NCI-H345 treated with DMSO at 0.1 percent for 48 hours (cell line): ENCODE measurements around the gene FOXE1.

Experiments
- DNase-seq: peaks from one replicate; lab custom pipeline; 2025; ENCODE audit not compliant: unreplicated experiment; lab: John Stamatoyannopoulos, UW

The FOXE1 gene

DNA sequence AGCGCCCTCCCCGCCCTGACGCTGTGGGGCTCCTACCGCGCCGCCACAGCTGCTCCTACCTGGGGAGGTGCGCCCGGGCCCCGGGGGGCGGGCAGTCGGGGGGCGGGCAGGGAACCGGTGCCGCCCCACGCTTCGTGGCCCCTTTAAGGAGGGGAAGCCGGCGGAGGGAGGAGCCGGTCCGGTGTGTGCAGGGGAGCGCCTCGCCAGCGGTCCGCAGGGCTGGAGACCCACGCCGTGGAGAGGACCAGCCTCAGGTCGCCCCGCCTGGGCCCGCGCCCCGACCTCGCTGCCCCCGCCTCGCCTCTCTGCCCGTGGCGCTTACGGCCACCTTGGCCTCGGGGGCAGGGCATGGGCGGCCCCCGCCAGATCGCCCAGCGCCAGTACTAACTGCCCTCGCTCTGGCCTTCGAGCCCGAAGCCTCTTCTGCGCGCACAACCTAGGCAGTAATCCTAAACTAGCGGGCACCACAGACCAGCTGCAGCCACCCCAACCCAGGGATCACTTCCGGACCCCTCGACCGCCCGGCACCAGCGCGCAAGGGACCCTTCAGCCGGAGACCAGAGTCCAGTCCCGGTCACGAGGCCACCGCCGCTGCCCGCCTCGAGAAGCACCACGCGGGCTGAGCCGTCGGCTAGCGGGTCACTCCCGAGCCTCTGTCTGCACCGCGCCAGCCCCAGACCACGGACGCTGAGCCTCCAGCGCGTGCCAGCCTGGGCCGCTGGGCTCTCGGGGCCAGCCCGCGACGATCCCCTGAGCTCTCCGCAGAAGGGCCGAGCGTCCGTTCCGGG lies at the start of gene FOXE1:
TSS of gene FOXE1 (plus strand) at position 171 of the 788 bp plus-strand sequence. CDS start 689 bp downstream, outside the sequence.
- DNase-seq, result no peak

DNA sequence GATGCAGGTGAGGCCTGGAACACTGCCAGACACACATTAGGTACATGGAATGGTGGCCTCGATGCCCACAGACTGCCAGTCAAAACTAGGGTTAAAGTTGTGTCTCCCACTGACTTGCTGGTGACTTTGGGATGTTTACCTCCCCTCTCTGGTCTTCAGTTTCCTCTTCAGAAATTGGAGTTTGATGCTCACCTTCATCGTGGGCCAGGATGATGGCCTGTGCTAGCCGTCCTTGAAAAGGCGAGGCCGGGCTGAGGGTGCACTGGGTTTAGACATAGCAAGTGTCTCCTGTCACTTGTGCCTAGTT lies 49.0 kb upstream of the FOXE1 start:
- DNase-seq, result no peak

DNA sequence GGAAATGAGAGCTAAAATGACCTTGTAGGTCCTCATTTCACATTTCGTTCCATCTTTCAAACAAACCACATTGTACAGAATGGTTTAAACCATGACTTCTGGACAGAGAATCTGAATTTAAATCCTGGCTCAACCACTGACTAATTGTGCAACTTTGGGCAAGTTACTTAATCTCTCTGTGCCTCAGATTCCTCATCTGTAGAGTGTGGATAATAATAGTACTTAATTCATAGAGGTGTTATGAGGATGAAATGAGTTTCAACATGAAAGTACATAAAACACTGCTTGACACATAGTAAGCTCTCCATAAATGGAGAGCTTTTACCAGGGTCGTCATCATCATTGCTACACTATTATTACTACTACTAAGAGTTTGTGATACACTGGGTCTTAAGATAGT lies 46.3 kb upstream of the FOXE1 start:
- DNase-seq, result no peak

DNA sequence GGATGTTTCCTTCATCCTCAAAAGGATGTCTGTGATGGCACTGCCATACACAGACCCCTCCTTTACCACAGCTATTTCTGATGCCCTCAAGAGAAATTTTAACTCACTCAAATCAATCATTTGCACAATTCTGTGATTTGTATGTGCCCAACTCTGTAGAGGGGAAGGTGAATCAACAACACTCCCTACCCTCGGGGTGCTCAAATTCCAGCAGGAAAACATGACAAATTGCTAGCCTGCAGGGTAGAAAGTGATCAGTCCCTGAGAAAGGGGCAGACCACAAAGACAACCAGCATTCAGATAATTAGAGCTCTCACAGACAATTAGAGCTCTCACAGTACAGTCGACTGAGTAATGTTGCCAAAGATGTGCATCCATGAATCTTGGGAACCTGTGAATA lies 45.3 kb upstream of the FOXE1 start:
- no peak for DNase-seq

DNA sequence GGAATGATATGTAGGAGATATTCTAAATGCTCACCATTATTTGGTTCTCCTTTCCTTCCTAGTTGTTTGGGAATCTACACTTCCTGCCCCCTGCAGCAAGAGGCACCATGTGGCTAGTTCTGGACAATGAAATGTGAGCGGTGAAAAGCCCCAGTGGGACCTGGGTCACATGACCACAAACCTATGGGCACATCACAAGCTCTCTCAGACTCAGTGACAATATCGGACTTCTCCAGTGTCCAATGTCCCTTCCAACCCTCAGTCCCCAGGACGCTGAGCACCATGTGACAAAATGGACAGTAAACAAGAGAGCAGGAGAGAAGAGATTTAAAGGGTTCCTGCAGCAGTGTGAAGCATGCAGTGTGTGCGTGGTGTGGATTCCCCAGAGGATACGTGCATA lies 44.6 kb upstream of the FOXE1 start:
- DNase-seq, result no peak

DNA sequence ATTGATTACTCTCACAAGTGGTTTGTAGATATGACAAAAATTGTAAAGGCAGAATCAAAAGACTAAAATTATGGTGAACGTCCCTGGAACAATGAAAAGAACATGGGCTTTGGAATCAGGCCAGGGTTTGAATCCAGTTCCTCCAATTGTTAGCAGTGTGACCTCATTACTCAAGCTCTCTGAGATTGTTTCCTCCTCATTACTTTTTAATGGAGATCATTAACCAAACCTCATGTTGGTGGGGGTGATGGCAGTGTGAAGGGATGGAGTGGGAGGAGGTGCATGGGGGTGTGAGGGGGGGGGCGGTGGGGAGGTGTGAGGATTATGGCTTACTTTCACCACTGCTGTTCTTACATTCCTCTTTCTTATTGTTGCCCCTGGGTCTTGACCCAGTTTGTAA lies 44.1 kb upstream of the FOXE1 start:
- no peak for DNase-seq

DNA sequence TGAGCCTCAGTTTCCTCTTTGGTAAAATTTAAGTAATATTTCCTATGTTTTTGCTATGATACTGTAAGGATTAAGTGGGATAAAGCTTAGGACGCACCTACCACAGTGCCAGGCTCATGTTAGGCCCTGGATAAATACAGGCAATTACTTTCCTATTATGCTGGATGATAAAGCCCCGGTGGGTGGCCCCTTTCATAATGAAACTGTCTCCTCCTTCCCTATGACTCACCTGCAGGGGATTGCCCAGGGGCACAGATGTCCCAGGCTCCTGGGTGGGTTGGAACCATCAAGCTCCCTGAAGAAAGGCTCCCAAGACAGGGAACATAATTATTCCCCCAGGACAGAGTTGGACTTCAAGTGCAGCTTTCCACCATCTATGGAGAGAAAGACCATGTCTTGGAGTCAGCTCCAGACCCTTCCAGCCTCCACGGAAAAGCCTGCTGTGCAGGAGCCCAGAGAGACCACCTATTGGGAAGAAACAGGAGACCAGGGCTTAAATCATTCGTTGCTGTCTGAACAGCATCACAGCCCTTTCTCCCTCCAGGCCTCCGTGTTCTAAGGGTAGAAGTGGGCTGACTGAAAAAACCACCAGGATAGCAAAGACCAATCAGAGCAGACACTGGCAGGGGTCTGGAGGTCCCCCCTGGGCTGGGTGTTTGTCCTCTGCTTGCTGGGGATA lies 43.2 kb upstream of the FOXE1 start:
- DNase-seq, result peak; percentile 75

DNA sequence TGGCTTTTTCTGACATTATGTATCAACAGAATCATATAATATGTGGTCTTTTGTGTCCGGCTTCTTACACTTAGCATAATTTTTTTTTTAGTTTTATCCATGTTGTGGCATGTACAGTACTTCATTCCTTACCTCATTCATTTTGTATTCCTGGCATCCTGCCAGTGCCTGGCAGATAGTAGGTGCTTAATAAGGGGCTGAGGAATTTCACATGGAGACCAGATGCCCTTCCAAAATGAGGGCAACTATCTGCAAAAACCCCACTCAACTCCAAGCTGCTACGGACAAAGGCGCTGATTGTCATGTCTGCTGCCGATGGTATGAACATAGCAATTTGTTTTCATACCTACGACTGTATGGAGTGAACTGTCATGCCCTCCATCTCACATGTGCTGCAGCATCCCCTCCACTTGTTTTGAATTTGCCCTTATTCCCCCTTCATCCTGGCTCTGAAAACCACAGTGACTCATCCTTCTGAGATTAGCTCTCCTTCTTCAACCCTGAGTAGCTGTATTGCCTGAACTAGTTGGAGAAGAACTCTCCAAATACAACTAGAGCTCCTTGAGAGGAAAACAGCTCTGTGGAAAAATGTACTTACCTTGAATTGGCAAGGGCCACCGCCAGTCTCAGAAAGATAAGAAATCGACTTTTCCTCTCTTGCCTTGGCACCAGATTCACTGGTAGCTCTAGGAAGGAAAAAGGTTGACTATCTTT lies 41.3 kb upstream of the FOXE1 start:
- DNase-seq, result no peak

DNA sequence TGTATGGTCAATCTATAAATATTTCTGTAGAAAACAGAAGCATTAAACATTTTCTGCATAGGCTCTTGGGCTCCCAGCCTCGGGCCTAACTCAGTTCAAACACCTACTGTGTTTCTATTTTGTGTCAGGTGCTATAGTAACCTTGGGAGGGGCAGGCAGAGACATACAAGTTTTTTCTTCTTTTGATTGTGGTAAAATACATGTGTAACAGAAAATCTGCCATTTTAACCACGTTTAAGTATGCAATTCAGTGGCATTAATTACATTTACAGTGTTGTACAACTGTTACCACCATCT lies 40.8 kb upstream of the FOXE1 start:
- DNase-seq, result no peak

DNA sequence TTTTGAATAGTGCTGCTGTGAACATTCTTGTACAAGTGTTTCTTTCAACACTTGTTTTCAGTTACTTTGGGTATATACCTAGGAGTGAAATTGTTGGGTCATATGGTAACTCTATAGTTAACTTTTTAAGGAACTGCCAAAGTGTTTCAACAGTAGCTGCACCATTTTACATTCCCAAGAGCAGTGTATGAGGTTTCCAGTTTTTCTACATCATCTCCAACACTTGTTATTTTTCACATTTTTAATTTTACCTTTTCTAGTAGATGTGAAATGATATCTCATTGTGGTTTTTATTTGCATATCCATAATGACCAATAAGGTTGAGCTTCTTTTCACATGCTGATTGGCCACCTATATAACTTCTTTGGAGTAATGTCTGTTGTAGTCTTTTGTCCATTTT lies 40.0 kb upstream of the FOXE1 start:
- no peak for DNase-seq

DNA sequence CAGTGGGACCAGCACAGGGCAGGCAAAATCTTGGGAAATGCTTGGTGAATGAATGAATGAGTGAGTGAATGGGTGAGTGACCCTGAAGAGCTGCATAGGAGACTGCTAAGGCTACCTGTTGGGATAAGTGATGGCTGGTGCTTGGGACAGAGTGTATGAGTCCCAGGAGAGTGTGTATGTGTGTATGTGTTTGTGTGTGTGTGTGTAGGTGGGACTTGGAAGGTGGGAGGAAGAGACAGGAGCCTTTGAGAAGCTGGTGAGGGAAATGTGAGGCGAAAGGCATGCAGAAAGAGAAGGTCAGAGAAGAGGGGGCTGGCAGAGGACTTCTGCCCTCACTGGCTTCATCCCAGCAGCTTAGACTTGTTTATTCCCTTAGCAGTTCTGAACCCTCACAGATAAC lies 33.3 kb upstream of the FOXE1 start:
- no peak for DNase-seq

DNA sequence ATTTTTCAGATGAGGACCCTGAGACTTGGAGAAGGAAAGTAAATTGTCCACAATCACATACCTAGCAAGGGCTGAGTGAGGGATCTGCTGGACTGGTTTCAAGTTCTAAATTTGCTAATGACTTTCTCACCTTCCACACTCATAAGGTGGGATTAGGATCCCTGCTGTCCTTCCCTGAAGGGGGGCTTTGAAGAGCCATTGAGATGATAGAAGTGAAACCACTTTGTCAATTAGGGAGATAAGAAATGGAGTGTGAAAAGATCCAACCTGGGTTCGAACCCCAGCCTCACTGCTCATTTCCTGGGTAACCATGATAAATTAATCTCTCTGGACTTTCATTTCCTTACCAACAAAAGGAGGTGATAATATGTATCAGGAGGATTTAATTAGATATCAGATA lies 32.7 kb upstream of the FOXE1 start:
- DNase-seq, result no peak

DNA sequence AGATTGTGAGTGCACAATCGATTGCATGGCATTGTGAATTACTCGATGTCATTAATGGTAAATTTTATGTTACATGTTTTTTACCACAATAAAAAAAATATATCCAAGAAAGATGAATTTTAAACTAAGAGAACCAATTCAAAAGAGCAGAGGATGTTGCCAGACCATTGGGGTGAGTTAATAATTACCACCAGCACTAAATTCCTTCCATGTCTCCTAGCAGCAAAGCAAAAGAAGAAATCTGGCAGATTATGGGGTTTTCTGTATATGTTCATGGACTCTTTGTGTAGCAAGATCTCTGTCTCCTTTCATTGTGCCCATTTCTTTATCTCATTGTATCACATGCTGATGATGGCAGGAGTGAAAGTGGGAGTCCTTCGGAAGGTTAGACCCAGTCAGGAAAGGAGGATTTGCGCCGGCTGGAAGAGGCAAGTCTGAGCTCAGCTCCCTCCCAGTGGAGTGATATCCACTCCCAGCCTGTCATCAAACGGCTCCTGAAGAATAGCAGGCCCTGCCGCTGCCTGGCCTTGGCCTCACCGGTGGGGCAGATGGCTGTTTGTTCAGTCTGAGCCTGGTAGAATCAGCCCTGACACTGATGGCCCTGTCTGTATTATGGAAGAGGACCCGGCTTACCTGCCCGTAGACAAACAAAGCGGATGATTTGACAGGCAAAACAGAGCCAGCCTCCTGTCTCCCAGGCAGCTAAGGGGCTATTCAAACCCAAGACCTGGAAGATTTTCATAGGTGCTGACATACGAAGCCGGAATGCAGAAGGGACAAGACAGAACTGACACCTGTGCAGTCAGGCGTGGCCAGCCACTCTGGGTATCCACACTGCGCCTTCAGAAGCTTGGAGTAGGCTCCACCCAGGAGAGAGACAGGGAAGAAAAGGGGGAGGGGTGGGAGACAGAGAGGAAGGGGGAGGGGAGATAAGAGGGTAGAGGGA lies 21.9 kb upstream of the FOXE1 start:
- DNase-seq, result no peak

DNA sequence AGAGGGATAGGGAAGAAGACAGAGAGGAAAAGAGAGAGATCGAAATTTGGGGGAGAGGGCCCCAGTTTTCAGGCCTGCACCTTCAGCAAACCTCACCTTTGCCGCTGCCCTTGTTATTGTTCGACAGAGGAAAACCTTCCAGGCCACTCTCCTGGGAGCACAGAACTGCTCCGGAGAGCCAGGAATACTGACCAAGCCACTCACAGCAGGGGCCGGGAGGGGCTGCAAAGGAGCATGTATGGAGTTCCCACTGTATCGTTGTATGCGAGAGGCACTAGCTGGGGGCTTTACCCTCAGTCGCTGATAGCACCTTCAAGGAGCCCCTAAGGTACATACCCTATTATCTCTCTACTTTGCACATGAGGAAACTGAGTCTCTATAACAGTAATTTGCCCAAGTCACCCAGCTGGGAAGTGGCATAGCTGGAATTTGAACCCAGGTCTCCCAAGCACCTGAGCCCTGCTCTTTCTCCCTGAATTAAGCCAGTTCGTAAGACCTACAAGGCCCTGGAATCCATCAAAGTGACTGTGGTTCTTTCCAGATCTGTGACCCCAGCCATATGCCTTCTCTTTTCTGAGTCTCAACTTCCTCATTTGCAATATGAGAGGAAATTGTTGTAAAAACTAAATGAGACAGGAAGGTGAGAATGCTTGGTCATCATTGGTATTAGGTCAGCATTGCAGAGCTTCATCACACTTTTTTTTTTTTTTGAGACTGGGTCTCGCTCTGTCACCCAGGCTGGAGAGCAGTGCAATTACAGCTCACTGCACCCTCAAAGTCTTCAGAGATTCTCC lies 21.0 kb upstream of the FOXE1 start:
- DNase-seq, result no peak

DNA sequence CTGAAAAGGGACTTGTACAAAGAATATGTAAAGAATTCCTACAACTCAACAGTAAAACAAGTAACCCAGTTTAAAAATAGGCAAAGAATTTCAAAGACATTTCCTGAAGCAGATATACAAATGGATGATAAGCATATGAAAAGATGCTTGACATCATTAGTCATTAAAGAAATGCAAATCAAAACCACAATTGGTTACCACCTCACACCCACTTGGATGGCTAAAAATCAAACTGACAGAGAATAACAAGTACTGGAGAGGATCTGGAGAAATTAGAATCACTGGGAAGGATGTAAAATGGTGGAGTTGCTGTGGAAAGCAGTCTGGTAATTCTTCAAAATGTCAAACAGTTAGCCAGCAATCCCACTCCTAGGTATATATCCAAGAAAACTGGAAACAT lies 12.5 kb upstream of the FOXE1 start:
- DNase-seq, result no peak

DNA sequence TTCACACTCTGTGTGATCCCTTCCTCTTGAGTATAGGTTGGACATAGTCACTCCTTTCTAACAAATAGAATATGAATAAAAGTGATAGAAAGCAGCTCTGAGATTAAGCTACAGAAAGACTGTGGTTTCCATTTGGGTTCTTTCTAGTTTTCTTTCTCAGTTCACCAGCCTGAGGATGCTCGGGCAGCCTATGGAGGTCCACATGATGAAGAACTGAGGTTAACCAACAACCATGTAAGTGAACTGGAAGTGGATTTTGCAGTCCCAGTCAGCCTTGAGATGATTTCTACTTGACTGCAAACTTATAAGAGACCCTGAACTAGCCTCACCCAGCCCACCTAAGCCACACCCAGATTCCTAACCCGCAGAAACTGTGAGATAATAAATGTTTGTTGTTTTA lies 10.1 kb upstream of the FOXE1 start:
- no peak for DNase-seq

DNA sequence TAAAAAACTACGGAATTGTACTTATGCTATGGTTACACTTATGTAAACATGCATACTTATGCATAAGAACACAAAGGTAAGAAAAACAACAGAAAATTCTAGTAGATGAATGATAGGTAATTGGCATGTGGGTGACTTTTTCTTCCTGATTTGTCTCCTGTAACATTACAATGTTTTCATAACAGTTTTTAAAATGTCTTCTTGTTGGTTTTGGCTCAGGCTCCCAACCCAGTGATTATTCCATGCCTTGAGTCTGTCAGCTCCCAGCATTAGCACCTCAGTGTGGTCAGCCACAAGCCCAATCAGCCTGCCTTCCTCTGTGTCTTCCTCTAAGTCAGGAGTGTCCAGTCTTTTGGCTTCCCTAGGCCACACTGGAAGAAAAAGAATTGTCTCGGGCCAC lies 7.9 kb upstream of the FOXE1 start:
- no peak for DNase-seq

DNA sequence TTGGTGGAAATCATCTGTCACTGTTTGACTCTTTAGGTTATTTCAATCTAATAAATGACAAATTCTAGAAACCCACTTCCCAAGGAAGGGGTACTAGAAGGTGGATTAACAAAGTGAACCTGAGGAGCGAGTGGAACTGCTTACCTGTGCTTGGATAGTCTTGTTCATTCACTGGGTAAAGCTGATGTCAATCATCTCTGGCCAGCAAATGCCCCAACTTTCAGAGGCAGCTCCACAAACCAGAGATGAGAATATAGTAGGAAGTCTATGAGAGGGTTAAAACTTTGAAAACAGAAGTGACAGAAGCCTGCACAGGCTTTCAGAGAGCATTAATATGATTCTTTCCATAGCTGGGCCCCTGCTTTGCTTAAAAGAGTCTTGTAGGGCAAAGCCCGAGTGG lies 7.3 kb upstream of the FOXE1 start:
- no peak for DNase-seq

DNA sequence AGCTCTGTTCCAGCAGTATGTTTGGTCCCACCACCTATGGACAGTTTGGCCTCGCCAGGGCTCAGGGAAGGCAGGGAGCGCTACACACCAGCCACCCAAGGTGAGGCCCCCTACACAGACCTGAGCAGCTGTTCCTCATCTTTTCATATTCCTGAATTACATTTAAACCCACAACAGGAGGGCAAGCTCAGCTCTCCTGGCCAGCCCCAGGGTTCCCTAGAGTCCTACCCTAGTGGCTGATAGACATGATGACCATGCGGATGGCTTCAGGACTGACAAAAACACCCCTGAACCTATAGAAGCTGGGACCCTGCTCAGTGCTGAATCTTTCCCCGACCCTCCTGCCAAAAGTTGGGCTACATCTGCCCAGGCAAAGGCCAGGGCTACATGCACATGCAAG lies 6.7 kb upstream of the FOXE1 start:
- DNase-seq, result no peak

DNA sequence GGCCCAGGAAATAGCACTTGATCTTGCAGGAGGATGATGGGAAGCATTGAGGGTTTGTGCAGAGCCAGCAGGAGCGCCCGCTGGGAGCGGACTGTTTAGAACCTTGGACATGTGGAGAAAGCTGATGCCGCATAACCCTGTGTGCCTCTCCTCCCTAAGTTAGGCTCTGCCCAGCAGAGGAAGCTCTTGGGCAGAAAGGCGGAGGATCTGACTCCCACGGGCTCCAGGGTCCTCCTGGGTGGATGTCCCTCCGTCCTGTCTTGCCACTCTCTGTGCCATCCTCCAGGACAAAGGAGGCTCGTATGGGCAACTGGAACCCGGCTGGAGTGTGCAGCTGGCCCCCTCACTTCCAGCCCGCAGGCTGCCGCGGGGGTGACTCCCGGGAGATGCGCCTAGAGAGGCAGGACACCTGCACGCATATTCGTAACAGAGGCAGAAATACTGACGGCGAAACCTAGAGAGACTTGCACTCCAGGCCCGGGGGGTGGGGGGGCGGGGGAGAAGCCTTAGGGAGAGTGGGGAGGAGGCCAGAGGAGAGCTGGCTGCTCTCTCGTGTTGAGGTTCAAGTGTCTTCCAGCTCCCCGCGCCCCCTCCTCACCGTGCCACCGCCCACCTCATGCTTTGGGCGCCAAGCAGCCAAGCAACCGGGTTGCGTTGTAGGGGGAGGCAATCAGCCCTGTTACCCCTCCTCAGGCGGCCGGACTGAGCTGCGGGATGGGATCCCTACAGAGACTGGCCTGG lies 5.4 kb upstream of the FOXE1 start:
- DNase-seq, result no peak
